ENCODE results near the gene CCDC88C.

CCDC88C gene

DNA sequence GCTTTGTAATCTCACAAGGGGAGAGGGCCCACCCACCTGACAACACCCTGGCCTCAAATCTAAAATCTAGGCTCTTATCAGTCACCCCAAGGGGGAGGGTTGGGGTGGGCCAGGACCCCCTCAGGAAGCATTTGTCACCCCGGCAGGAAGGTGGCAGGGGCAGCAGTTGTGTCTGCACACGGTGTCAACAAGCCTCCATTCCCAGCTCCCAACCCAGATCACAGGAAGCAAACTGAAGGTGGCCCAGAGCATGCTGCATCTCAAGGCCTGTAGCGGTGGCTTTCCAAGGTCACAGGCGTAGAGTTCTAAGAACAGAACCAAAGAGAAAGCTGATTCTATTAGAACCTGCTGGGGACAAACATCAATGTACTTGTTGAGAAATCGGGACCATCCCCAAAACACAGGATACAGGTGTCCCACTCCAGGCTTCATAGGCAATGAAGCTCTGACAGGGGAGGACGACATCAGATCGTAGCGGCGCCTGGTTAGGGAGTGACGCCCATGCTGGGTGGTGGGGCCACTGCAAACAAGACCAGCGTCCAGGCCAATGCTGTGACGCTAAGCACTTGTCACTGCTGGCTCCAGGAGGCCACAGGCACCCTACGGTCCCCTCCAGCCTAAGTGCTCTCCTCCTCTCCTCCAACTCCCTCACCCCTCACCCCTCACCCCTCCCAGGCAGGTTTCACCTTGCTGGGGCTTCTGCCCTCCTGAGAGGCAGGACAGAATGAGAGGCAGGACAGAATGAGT, 52.9 kb downstream of the CCDC88C start:
- no peak for DNase-seq (ENCODE audit: low read depth in 2 of 2)

DNA sequence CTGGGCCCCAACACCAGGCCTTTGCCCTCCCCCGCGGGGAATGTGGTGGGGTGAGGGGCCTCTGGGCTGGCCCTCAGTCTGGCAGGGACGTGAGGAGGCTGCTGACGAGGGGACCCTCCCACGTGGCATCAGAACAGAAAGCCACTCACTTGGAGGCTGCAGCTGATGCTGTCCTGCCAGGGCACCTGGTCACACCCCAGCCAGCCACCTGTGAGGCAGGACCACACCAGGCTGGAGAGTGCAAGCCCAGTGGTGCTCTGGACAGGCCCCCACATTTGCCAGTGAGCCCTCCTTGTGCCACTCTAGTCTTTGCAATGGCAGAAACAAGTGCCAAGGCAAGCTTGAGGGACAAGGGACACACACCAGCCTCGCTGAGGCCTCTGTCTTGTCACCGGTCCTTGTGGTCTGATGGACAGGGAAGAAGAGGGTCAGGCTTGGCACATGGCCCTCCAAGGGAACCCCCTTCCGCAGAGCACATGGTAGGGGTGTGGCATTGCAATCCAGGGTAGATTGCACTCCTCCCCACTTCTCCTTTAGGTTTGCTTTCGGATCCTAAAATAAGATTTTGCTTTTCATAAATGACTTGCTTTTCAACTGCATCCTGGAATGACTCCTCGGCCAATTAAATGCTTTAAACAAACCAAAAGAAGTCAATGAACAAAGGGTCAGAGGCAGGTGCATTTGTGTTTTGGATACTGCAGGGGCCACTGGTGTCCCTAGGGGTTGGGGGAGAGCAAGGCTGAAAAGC, 53.7 kb downstream of the CCDC88C start:
- DNase-seq (ENCODE audit: low read depth in 2 of 2), result no peak

- no peak for DNase-seq (ENCODE audit: low read depth in 2 of 2)
Observed at GRCh38 chr14:91361233-91361811, 56.3 kb downstream of the CCDC88C start.

GRCh38 chr14:91360490-91361232, 57.0 kb downstream of the CCDC88C start:
- DNase-seq (ENCODE audit: low read depth in 2 of 2), result no peak

DNA sequence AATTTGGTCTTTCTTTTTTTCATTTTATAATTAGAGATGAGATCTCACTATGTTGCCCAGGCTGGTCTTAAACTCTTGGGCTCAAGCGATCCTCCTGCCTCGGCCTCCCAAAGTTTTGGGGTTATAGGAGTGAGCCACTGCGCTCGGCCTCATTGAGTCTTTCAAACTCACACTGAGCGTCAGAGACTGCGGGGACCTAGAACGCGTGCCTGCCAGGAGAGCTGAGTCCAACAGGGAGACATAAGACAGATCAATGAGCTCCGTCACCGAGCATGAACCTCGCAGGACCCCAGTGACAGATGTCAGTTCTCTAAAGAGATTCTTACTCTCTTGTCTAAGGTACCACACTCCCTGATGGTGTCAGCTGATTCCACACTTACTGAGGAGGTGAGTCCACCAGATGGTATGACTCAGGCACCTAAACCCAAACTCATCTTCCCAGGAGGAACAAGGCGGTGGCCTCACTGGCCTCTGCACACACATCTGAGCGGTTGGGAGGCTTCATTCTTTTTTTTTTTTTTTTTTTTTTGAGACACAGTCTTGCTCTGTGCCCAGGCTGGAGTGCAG, 58.9 kb downstream of the CCDC88C start:
- no peak for DNase-seq (ENCODE audit: low read depth in 2 of 2)

DNA sequence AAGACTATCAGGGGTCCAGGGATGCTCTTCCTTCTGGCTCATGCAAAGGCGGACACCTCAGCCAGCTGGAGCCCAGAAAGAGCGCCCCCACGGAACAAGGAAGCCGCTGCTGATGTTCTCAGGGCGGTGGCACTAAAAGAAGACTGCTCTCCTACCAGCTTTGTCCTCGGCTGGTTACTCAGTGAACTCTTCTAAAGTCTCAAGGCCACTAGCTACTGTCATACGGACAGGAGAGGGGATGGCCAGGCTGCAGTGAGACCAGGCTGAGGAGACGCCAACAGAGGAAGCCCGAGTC, 59.6 kb downstream of the CCDC88C start:
- no peak for DNase-seq (ENCODE audit: low read depth in 2 of 2)

- no peak for DNase-seq (ENCODE audit: low read depth in 2 of 2)
Observed at GRCh38 chr14:91357272-91358024, 60.2 kb downstream of the CCDC88C start.

DNA sequence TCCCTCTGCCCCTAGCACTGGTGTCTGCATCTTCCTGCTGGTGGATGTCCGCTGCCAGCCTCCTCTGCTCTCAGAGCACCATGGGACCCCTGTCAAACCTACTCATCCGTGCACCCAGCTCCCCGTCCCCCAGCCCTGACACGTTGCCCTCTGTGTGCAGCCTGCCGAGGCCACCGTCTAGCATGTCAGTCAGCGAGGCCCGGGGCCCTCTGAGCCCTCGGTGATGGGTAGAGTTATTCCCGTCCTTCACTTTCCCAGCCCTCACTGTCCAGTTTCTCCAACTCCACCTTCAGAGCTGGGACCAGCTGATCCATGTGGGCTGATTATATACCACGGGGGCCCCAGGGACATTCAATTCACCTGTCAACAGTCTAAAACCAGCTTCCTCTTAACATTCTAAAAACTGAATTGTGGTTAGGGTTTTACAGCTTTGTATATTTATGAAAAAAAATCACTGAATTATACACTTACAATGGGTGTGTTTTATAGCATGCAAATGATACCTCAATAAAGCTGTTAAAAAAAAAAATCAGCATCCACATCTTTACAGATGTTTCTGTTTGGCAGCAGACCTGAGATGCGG, 61.3 kb downstream of the CCDC88C start:
- DNase-seq (ENCODE audit: low read depth in 2 of 2), result no peak

DNA sequence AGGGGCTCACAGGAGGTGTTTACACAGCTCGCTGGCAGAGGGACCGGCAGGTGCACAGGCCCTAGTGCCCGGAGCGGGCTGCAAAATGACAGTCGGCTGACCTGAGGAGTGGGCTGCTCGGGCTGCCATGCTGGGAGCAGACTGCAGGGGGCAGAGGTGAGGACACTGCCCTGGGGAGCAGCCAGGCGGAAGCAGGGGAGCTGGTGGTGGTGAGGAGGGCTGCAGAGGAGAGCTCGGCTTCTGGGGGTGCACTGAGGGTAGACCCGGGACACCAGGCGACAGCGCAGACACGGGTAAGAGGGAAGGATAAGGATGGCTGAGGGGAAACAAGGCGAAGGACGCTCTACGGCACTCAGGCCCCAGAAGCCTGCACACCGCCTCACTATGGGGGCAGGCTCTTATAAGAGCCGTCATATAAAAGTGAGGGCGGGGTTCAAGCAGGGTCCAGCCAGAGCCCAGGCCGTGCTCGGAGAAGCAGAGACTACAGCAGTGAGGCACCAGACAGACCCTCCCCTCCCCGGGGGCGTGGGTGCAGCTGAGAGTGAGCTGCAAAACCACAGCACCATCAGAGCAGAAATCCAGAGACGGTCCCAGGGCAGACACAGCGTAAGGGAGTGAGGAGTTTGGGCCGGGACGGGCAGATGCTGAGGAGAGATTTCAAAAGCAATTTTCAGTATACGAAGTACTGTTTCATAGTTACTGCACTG, 62.5 kb downstream of the CCDC88C start:
- DNase-seq (ENCODE audit: low read depth in 2 of 2), result peak in 1 of 2 experiments; percentile 43

- no peak for DNase-seq (ENCODE audit: low read depth in 2 of 2)
Observed at GRCh38 chr14:91354221-91354916, 63.3 kb downstream of the CCDC88C start.

- DNase-seq (ENCODE audit: low read depth in 2 of 2), result no peak
Observed at GRCh38 chr14:91352728-91353692, 64.6 kb downstream of the CCDC88C start.

DNA sequence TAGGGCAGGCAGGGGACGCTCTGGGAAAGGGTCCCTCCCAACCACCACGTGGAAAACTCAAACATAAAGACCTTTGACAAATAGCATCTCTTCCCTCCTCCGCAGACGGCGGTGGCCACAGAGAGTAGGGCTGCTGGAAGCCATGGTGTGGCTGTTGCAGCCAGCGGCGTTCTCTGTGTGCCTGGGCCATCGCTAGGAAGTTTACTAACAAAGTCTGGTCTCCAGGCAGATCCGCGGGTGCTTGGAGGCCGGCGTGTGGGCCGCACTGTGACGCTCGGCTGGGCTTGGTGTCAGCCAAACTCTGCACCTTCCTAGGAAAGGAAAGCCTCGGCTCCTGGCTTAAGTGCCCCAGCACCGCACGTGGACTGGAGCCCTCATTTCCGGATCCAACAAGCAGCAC, 65.6 kb downstream of the CCDC88C start:
- DNase-seq (ENCODE audit: low read depth in 2 of 2), result no peak

DNA sequence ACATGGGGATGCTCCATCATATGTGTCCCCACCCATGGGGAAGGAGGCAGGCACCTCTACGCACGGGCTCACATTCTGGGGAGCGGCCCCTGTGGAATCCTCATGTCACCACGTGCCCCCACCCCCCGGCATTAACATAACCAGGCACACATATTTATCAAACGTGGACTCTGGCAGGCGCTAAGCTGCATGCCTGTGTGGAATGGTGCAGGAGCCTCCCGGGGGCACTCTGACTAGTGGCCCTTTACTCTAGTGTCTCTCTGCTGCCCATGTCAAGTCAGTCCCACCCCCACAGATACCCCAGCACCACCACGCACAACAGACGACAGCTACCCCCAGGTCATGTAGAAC, 66.1 kb downstream of the CCDC88C start:
- DNase-seq (ENCODE audit: low read depth in 2 of 2), result no peak

GRCh38 chr14:91350813-91351511, 66.7 kb downstream of the CCDC88C start:
- peak; percentile 47 to 60 for DNase-seq (ENCODE audit: low read depth in 2 of 2)

- no peak for DNase-seq (ENCODE audit: low read depth in 2 of 2)
Observed at GRCh38 chr14:91350483-91350812, 67.2 kb downstream of the CCDC88C start.

GRCh38 chr14:91349481-91350074, 68.0 kb downstream of the CCDC88C start:
- DNase-seq (ENCODE audit: low read depth in 2 of 2), result peak; percentile 54 to 59

- DNase-seq (ENCODE audit: low read depth in 2 of 2), result no peak
Observed at GRCh38 chr14:91348845-91349465, 68.7 kb downstream of the CCDC88C start.
